SKM-1 treated with dmso at 0.1 percent for 144 hours (cell line): ENCODE results near the gene CARD14.

Experiments used
- DNase-seq: peaks from one replicate; lab custom pipeline; 2025; ENCODE audit not compliant: unreplicated experiment; lab: John Stamatoyannopoulos, UW

CARD14 gene

DNA sequence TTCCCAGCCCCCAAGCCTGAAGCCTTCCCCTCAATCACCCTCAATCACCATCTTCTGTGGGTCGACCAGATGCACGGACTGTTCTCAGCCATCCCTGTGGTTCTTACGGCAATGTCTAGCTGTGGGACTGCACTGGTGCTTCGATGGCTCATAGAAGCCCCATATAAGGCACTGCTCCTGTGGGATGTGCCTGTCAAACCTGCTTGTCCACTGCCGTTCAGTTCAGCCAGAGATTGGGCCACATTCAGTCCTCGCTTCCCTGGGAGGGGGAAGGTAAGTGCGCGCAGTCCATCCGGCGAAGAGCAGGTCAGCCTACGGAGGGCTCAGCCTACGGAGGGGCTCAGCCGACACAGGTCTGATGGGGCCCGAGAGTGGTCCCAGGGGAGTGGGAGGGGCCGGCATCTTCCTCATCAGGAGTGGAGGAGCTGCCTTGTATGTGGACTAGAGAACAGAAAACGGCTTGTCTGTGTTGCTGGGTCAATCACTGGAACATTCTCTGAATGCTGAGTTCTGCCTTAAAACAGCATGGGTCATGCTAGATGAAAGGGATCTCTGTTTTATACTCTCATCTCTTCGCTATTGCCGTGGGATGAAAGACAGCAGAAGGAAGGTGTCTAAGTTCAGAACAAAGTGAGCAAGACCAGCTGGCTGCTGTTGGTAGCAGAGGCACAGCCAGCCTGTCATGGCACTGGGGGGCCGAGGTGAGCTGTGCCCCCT lies at the start of gene CARD14:
CARD14 (plus strand) TSS at position 247 of the 717 bp plus-strand sequence. CDS start 11,409 bp downstream, outside the sequence.
- DNase-seq: no peak

DNA sequence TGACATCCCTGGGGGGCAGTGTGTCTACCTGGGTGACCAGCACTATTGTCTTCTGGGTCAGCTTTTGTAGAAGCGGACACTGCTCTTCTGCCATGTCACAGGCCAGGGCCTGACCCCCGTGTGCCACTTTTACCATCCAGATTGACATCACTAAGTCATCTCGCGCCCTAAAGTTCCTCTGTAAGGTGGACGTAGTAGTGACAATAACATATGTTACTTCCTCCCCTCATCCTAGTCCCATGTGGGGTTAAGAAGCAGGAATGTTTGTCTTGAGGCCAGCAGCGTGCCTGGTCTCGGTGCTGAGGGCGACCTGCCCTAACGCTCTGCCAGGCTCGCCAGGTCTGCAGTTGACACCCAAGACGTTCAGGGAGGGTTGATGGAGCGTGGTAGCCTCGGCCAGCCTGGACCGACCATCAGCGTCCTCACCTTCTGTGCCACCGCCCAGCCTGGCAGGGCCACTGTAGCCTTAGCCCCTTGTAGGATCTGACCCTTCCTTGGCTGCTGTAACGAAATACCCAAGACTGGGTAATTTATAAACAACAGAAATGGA lies 47.7 kb upstream of the CARD14 start:
- DNase-seq: no peak

DNA sequence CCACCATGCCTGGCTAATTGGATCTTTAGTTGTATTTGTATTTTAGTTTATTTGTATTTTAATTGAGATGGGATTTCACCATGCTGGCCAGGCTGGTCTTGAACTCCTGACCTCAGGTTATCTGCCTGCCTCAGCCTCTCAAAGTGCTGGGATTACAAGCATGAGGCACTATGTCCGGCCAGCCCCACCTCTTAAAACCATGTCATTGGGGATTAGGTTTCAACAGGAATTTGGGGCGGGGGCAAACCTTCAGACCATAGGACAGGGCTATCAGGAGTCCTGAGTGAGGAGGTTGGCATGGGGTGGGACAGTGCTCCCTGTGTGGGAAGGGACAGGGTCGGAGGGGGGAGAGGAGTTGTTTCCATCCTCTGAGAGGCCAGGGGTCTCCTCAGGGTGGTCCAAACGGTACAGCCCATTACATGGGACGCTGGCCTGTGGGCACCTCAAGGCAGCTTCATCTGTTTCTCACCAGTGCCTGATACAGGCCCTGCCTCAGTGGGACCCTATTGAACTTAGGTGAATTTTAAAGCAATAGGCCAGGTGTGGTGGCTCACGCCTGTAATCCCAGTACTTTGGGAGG lies 46.8 kb upstream of the CARD14 start:
- no peak for DNase-seq

DNA sequence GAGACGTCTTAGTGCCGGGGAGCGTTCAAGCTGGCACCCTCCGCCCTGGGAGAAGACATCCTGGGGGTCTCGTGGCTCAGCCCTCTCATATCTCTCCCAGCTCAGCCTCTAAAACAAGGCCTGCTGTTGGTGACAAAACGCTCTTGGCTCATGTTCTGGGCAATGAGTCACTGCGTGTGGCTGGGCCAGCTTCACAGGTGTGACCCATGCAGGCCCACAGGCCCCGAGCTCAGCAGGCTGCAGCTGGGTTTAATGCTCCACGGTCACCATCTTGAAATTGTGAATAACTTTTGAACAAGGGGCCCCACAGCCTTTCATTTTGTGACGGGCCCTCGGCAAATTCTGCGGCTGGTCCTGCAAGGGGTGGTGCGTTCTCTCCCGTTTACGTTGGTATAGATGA lies 46.0 kb upstream of the CARD14 start:
- no peak for DNase-seq

DNA sequence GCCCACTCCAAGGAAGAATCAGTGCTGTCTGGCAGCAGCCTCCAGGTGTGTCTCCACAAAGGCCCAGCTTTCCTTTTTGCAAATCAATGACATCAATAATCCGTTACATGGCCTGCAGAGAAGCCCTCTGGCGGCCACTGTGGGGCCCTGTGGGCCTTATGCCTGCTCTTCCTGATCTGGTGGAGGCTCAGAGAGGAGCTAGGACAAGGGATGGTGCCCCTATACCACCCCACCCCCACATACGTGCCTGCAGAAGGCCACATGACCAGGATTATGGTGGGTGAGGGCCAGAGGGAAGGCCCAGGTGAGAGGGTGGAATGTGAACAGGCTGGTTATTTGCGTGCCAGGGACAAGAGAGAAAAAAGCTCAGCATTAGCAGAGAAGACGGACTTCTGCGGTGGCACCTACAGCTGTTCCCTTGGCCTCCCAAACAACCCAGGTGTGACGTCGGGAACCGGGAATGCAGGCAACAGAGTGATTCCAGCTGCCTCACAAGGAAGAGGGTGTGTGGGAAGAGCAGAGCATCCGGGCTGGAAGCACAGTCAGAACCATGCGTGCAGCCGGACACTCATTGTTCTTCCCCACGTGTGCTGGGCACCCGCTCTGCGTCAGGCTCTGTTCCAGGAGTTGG lies 45.4 kb upstream of the CARD14 start:
- DNase-seq: no peak

DNA sequence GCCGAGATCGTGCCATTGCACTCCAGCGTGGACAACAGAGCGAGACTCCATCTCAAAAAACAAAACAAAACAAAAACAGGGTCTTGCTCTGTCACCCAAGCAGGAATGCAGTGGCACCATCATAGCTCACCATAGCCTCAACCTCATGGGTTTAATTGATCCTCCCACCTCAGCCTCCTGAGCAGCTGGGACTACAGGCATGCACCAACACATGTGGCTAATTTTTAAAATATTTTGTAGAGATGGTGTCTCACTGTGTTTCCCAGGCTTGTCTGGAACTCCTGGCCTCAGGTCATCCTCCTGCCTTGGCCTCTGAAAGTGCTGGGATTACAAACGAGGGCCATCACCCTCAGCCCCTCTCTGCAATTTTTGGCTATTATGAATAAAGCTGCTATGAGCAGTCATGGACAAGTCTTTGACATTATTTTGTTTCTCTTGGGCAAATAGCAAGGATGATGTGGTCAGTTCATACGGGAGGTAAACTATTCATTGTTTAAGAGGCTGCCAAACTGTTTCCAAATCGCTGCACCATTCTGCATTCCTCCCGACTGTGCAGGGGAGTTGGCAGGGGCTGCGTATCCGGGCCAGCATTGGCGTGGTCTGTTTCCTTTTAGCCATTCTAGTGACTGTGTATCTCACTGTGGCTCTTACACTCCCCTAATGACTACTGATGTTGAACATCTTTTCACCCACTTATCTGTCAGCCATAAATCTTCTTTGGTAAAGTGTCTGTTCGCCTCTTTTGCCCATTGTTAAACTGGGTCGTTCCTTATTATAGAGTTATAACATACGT lies 44.0 kb upstream of the CARD14 start:
- DNase-seq: no peak

DNA sequence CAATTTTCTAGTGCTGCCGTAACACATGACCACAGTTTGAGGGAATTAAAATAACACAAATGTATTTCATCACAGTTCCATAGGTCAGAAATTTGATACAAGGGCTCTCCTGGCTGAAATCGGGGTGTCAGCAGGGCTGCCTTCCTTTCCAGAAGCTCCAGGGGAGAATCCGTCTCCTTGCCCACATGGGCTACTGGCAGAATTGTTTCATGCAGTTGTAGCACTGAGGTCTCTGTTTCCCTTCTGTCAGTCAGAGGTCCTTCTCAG lies 43.4 kb upstream of the CARD14 start:
- no peak for DNase-seq

DNA sequence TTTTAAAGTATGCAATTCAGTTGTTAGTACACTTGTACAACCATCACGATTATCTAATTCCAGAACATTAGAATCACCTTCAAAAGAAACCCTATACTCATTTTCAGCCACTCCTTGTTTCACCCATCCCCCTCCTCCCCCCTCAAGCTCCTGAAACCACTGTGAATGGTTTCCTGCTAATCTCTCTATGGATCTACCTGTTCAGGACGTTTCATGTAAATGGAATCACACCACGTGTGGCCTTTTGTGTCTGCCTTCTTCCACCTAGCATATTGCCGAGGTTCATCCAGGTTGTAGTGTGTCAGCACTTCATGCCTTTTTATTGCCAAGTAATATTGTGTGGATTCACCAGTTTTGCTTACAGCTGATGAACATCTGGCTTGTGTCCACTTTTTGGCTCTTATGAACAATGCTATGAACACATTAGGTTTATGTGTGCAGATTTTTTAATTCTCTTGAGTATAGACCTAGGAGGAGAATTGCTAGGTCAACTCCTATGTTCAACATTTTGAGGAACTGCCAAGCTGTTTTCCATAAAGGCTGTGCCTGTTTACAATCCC lies 40.7 kb upstream of the CARD14 start:
- no peak for DNase-seq

DNA sequence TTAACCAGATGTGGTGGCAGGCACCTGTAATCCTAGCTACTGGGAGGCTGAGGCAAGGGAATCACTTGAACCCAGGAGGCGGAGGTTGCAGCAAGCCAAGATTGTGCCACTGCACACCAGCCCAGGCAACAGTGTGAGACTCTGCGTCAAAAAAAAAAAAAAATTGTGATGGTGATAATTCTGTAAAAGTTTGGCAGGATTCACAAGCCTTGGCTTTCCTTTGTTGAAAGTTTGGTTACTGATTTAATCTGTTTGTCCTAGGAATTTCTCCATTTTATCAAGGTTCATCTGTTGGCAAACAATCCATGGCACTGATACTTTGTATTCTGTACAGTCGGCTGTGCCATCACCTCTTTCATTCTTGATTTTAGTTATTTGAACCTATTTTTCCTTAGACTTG lies 38.8 kb upstream of the CARD14 start:
- DNase-seq: no peak

DNA sequence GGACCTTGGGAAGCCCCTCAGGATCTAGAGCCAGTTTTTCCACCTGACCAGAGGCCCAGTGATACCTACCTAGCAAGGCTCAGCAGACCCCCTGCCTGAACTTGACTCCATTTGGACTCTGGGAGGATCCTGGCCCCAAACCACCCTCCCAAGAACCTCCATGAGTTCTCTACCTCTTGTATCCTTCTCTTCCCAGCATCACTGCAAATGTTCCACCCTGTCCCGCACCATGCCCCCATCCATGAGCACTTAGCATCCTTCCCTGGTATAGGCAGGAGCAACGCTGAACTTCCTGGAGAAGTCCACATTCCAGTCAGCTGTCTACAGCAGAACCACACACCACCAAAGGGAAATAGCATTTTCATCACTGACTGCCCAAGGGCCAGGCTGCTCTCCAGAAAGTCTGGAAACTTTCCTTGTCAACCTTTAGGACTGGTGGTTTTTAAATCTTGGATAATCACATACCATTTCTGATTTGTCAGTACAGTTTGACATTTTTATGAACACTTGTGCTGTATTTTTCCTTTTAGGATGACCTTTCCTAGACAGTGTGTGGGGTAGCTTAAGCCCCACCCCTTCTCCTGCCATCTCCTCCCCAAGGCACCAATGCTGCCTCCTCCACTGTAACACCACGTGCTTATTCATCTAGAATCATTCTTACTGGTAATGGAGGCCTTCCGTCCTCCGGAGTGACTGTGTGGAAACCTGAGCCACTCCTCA lies 36.8 kb upstream of the CARD14 start:
- no peak for DNase-seq

DNA sequence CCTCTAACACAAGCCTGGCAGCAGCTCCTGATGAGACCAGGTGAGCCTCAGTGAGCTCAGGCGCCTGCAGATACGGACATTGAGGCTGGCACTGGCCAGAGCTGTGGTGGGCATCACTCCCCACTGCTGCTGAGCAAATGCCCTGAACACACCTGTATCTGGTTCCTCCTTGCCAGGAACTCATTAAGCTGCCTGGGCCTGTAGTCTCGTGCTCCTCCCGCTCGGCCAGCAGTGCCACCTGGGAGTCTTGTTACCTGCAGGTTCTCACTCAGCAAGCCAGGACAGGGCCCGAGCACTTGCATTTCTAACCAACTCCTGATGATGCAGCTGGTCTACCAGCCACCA lies 36.2 kb upstream of the CARD14 start:
- DNase-seq: no peak

DNA sequence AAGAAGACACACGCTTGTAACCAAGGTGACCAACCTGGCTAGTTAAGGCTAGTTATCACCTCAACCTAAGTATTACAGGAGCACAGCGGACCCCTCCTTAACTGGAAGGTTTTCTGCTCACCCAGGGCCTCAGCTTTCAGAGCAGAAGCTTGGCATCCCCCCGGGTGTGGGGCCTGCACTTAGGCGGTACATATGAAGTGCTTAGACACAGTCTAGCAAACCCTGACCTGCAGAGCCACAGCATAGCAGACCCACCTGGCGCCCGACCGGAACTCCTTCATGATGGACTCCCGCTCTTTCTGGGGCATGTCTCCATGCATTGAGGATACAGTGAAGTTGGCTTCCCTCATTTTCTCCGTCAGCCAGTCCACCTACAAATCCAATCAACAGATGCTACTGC lies 32.7 kb upstream of the CARD14 start:
- no peak for DNase-seq

DNA sequence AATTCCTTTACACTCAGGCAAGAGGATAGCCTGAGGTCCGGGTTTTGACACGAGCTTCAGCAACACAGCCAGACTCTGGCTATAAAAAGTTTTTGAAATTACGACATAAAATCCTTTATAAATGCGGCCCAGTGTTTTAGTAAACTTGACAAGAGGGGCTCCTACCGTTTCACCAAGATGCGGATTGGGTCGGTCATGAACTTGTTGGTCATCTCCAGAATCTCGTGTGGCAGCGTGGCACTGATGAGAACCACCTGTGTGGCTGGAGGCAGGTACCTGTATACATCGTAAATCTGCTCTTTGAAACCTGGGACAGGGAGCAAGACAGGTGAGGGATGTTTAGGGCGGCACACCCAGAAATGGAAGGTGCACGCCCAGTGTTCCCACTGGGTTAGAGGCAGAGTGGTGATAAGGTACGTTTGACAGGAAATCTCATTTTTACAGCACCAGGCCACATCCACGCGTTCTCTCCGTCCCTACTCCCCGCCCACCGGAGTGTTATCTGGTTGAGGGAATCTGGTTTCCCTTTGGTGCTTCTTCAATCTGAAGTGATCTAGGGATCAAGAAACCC lies 30.9 kb upstream of the CARD14 start:
- no peak for DNase-seq

DNA sequence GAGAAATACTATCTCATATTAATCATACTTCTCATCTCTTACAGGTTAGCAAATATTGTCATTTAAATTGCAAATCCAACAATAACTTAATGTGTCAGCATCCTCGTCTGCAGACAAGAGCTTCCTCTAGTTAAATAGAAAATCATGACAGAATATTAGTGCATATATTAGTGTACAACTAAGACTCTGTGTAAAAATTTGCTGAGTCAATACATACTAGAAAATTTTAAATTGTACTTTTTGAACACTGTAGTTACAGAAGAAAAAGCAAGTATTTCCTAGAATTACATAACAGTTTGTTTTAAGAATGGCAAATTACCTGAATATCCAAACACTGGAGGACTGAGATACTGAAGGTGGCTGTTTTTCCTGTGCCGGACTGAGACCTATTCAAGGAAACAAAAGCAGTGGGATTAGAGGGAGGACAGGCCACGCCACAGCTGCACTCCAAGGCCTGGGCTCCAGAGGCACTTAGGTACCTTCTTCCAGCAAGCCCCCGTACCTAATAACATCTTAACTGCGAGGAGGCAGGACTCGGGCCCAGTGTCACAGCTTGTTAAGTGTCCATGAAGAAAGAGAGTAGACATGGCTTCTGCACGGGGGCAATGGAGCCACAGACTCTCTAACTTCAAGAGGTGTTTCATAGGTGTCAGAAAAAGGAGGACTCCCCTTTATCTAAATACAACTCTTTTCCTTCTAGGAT lies 28.2 kb upstream of the CARD14 start:
- no peak for DNase-seq

DNA sequence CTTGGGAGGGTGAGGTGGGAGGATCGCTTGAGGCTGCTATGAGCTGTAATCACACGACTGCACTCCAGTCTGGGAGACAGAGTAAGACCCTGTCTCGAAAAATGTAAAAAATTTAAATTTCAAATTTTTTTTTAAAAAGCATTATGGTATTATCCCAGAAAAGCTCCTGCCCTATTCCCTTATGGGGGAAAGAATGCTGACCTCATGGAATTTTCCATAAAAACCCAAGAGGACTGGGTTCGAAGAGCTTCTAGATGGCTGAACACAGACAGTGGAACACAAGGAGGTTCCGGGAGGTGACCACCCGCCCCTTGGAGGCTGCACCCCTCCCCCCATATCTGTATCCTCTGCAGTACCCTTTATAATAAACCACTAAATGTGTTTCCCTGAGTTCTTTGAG lies 26.9 kb upstream of the CARD14 start:
- no peak for DNase-seq

DNA sequence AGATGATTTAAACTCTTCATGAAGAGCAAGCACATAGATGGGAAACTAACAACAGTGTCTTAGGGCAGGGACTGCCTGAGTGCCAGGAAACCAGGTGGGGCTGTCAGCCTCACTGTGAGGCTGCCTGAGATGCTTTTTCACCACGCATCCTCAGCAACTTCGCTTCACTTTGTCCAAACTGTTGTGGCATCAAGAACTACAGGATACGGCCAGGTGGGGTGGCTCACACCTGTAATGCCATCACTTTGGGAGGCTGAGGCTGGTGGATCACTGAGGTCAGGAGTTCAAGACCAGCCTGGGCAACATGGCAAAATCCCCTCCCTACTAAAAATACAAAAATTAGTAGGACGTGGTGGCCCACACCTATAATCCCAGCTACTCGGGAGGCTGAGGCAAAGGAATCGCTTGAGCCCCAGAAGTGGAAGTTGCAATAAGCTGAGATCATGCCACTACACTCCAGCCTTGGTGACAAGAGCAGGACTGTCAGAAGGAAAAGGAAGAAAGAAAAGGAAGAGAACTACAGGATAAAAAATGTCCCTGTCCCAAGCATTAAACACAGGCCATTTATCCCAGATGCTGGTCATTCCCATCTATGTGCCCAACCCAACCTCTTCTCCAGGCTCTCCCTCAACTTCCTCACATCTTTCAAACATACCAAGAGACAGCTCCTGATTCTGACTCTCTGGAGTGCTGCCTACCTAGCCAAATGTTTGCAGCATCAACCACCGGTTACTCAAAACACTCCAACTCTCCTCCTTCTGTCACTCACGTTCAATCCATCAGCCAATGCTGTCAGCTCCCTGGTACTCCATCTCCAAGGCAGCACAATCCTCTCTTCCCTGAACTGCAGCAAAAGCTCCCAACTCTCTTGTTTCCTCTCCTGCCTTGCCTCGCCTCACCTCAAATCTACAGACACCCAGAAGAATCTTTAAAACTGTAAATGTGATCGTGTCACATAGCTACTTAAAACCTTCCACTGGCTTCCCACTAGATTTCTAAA lies 24.5 kb upstream of the CARD14 start:
- DNase-seq: no peak

DNA sequence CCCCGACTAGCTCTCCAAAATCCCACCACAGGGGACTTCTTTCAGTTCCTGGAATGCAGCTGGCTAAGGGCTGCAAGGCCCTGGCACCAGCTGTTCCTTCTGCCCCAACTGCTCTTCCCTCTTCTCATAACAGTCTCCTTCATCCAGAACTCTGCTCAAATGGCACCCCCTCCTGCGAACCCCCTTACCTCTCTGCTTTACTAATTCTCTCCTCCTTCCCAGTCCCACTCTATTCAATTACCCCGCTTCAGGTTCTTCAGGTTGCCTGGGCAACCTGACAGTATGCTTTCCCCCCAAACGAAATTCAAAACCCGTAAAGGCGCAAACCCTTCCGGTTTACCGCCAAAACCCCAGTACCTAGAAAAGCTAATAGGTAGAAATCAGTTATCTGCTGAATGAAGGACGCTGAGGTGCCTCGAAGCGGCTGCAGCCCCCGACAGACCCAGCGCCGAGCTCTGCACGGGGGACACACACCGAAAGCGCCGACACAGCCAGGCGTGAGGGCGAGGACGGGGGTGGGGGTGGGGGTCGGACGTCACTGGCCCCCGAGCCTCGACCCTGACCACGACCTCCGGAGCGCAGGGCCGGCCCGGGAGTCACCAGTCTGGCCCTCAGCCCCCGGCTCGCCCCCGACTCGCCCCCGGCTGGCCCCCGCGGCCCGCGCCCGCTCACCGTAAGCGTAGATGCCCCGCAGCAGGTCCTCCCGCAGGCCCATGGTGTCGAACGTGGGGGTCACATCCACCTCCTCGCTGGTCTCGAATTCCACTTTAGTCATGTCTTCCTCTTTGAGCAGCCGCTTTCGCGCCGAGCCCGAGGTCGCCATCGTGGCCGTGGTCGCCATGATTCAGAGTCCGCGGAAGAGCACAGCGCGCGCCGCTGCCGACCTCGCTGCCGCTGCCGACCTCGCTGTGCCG lies 23.5 kb upstream of the CARD14 start:
- DNase-seq: no peak
